GM12872 (cell line): ENCODE measurements around the gene GTF2IRD1.

Experiments
- CTCF ChIP-seq: IDR thresholded peaks from 3 replicates; pipeline ENCODE4 v1.5.1; 2011; ENCODE audit warnings: low read depth, mild to moderate bottlenecking, low read length, moderate library complexity; ENCODE audit not compliant: insufficient read depth

Gene GTF2IRD1

GRCh38 chr7:74612015-74612829, 158.5 kb downstream of the GTF2IRD1 start:
- TF ChIP-seq CTCF = no peak

- TF ChIP-seq CTCF = no peak
These were observed 162.5 kb downstream of the GTF2IRD1 start for GRCh38 chr7:74615933-74616780.

GRCh38 chr7:74617180-74617744, 163.6 kb downstream of the GTF2IRD1 start:
- TF ChIP-seq CTCF = no peak

- no peak for TF ChIP-seq CTCF
These were observed 165.6 kb downstream of the GTF2IRD1 start for GRCh38 chr7:74619235-74619860.

GRCh38 chr7:74622228-74622749, 168.6 kb downstream of the GTF2IRD1 start:
- TF ChIP-seq CTCF = no peak

GRCh38 chr7:74623135-74623534, 169.4 kb downstream of the GTF2IRD1 start:
- TF ChIP-seq CTCF = no peak
